HS-27A (cell line): ENCODE measurements around the gene CLCN2.

Experiments used
- DNase-seq: peaks from one replicate; pipeline ENCODE4 v3.0.0-alpha.2; 2012; ENCODE audit warnings: low read depth, missing footprints

Gene CLCN2

GRCh38 chr3:184360070-184360928 lies 1.1 kb downstream of the CLCN2 start:
- no peak for DNase-seq

GRCh38 chr3:184359610-184360009 lies 1.8 kb downstream of the CLCN2 start:
- no peak for DNase-seq

- no peak for DNase-seq
Observed at GRCh38 chr3:184358921-184359350, 2.5 kb downstream of the CLCN2 start.

GRCh38 chr3:184358124-184358767 lies 3.2 kb downstream of the CLCN2 start:
- DNase-seq, result no peak

GRCh38 chr3:184357248-184358123 lies 3.9 kb downstream of the CLCN2 start:
- no peak for DNase-seq

GRCh38 chr3:184355261-184356040 lies 6.0 kb downstream of the CLCN2 start:
- no peak for DNase-seq

GRCh38 chr3:184354754-184355153 lies 6.7 kb downstream of the CLCN2 start:
- no peak for DNase-seq

- DNase-seq, result no peak
Observed at GRCh38 chr3:184354121-184354728, 7.2 kb downstream of the CLCN2 start.

GRCh38 chr3:184353546-184353941 lies 7.9 kb downstream of the CLCN2 start:
- DNase-seq, result no peak

- no peak for DNase-seq
Observed at GRCh38 chr3:184352897-184353545, 8.4 kb downstream of the CLCN2 start.

- no peak for DNase-seq
Observed at GRCh38 chr3:184352149-184352785, 9.1 kb downstream of the CLCN2 start.

GRCh38 chr3:184351511-184352148 lies 9.8 kb downstream of the CLCN2 start:
- DNase-seq, result no peak

GRCh38 chr3:184350618-184351017 lies 10.8 kb downstream of the CLCN2 start:
- no peak for DNase-seq

GRCh38 chr3:184349563-184350470 lies 11.6 kb downstream of the CLCN2 start:
- DNase-seq, result no peak

- no peak for DNase-seq
Observed at GRCh38 chr3:184348057-184348382, 13.4 kb downstream of the CLCN2 start.

GRCh38 chr3:184347321-184348056 lies 13.9 kb downstream of the CLCN2 start:
- DNase-seq, result no peak

GRCh38 chr3:184346480-184347190 lies 14.8 kb downstream of the CLCN2 start:
- DNase-seq, result no peak
